Stimulated activated CD4-positive, alpha-beta T cell treated with anti-CD3 and anti-CD28 coated beads, Interleukin-15, amount 100 ng/mL, for 24 hours (primary cell): ENCODE results near the gene WNT7B.
A peak's percentile ranks its signal among the peaks of the same experiment; 100 is the strongest.

ENCODE experiments used
- DNase-seq: peaks from one replicate; pipeline ENCODE4 v3.0.0-alpha.2; 2020

The WNT7B gene

DNA sequence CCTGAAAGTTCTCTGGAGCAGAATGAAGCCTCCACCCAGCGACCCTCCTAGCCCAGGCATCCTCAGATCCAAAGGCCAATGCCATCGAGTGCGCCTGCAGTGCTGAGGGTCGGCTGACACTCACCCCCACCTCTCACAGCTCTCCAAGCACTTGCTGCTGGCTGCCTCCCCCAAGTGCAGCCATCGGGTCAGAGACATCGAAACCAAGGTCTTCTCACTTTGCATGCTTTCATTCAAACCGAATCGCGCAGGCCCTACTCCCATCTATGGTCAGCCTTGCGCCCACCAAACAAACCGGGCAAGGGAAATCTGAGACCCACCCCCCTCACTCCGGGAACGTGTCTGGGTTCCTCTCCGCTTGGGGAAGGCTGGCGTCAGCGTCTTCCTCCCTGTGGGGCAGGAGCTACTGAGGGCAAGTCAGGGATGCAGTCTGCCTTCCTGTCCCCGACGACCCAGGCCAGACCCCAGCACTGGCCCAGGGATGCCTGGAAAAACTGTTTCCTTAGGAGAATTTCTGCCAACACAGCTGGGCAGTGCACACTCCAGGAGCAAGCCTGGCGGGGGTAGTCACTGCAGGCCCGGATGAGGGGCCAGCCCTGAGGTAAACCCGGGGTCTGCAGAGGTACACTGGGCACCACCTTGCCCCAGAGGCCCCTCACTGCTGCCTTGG, 7.0 kb downstream of the WNT7B start:
- no peak for DNase-seq

GRCh38 chr22:45969414-45969799, 7.6 kb downstream of the WNT7B start:
- DNase-seq: no peak

DNA sequence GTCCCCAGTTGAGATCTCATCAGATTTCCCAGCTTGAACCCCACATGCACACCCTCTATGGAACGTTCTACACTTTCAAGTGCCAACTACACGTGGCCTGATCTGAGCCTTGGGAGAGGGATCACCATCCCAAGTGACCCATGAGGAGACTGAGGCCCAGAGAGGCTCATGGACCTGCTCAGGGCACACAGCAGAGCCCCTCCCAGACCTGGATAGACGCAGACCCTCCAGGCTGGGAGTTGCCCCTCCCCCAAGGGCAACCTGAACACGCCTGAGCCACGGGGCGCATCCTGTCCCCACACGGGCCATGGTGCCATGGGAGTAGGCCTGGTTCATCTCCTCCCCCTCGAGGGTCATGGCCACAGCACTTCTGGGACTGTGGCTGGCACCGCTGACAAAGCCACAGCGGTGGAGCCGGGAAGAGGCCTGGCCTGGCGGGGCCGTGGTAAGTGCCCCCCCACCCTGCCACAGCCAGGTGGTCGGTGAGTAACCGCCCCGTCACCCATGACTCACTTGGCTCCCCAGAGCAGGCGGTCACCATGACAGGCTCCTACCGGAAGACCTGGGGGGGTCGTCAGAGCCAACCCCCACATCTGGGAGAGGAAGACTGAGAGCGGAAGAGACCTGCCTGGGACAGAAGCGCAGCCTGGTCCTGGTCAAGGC, 8.1 kb downstream of the WNT7B start:
- DNase-seq: peak; percentile 26

DNA sequence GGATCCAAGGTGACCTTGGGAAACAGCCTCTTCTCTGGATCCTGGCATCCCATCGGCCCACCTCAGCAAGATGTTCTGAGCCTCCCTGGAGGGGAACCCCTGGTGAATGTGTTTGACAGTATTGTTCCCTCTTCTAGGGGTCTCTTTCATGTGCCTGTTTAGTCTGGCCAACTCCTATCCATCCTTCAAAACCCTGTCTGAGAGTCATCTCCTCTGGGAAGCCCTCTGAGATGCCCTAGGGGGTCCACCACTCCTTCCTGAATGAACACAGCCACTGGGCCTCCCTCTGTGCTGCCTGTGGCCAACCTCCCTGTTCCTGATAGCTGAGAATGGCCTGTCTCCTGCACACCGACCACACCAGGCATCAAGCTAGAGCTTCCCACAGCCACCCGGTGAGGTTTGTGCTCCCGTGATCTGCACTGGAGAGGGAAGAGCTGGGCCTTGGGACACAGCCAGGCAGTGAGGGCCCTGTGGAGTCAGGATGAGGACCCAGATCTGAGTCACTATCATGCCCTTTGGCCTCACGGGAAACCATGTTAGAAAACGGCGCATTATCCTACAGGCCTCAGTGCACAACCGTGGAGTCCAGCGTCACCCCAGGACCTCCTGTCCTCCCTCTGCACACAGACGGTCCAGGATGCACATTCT, 8.8 kb downstream of the WNT7B start:
- DNase-seq: no peak

- no peak for DNase-seq
Measured at GRCh38 chr22:45966895-45967365, 10.0 kb downstream of the WNT7B start.

DNA sequence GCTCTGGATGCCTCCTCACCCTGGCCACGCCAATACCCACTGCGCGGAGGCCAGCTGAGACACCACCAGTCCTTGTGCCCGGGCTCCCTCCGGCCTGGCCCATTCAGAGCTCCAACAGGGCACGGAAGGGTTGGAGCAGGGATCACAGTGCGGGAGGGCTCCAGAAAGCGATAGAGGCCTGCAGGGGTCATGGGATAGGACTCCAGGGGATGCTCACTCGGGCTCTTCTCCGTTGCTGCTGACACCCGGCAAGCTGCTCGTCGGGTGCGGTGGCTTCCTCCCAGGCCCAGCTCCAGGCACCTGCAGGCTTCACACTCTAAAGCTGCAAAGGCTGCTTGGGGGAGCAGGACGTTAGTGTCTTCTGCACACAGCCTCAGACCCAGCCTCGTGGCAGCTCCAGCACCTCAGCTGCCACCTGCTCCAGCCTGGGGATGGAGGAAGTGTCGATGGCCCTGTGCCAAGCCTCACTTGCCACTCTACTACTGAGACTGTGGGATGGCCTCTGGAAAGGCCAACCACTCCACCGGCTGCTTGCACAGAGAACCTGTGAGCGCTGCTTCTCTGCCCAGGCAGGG, 10.6 kb downstream of the WNT7B start:
- no peak for DNase-seq

GRCh38 chr22:45965563-45965962, 11.4 kb downstream of the WNT7B start:
- no peak for DNase-seq

- DNase-seq: no peak
Measured at GRCh38 chr22:45964926-45965527, 11.9 kb downstream of the WNT7B start.

- DNase-seq: no peak
Measured at GRCh38 chr22:45964372-45964771, 12.6 kb downstream of the WNT7B start.

DNA sequence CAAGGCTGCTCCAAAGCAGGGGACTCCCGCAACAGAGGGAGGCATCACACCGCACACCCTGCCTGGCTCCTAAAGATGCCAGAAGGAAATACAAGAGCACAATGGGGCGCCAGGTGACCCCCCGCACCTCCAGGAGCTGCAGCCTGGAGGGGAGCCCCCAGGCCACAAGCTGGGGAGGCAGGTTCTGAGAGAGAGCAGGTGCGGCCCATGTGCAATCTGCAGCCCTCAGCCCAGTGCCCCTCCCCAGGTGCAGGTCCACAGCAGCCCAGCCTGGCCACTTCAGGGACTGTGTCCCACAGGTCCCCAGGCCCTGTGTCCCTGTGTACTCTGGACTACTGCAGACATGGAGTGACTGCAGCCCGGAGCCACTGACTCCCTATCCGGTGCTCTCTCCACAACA, 13.1 kb downstream of the WNT7B start:
- DNase-seq: no peak

GRCh38 chr22:45962756-45963324, 14.1 kb downstream of the WNT7B start:
- no peak for DNase-seq

DNA sequence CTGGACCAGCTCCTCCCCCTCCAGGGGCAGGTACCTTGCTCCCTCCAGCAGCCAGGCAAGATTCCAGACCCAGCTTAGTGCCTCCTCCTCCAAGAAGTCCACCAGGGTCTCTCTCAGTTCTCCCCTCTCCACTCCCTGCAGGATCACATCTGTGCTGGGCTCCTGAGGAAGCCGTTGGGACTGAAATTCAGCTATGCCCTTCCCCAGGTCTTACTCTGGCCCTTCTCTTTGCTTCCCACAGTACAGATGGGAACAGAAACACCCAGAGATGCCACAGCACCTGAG, 14.6 kb downstream of the WNT7B start:
- DNase-seq: no peak

- DNase-seq: no peak
Measured at GRCh38 chr22:45961679-45962433, 15.1 kb downstream of the WNT7B start.

GRCh38 chr22:45960477-45961386, 16.2 kb downstream of the WNT7B start:
- DNase-seq: no peak

- DNase-seq: no peak
Measured at GRCh38 chr22:45959719-45960476, 17.1 kb downstream of the WNT7B start.

- no peak for DNase-seq
Measured at GRCh38 chr22:45958971-45959370, 18.0 kb downstream of the WNT7B start.

GRCh38 chr22:45957826-45958225, 19.1 kb downstream of the WNT7B start:
- no peak for DNase-seq

DNA sequence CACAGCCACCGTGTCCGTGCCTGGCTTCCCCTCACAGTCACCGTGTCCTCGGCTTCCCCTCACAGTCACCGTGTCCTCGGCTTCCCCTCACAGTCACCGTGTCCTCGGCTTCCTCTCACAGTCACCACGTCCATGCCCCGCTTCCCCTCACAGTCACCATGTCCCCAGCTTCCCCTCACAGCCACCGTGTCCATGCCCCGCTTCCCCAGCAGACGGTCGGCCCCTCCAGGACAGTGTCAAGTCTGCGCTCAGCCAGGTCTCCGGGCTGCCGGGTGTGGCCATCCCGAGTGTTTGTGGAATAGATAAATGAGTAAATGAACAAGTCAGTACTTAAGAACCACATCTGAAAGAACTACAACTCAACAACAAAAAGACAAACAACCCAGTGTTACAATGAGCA, 23.8 kb downstream of the WNT7B start:
- DNase-seq: no peak

DNA sequence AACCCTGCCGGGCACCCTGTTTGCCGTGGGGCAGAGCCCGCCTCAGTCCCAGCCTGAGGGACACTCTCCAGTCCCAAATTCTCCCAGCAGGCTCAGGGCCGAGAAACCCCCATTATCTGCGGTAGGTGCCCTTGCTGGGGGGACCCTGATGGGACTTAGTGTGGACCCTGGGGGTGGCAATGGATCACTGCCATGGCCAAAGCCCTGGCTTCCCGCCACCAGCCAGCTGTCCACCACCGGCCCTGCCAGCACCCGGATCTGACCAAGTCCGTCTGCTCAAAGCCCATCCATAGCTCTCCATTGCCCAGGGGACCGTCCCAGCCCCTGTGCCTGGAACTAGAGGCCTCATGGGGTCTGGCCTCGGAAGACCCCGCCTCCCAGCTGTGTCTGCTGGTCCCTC, 24.4 kb downstream of the WNT7B start:
- no peak for DNase-seq

DNA sequence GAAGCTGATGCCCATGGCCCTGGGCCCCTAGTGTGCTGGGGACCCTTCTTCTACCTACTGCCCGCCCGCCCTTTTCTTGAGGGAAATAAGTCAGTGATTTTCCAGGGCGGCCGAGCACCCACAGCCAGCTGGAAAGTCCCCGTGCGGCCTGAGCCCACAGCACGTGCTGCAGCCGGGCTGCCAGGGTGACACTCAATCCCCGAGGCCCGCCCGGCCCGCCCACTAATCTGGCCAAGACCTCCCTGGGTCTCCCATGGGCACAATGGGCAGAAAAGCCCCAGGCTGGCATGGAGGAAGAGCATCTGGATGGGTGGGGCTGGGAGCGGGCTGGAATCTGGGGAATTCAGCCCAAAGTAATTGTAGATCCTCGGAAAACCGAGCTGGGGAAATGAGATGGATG, 24.8 kb downstream of the WNT7B start:
- DNase-seq: no peak

DNA sequence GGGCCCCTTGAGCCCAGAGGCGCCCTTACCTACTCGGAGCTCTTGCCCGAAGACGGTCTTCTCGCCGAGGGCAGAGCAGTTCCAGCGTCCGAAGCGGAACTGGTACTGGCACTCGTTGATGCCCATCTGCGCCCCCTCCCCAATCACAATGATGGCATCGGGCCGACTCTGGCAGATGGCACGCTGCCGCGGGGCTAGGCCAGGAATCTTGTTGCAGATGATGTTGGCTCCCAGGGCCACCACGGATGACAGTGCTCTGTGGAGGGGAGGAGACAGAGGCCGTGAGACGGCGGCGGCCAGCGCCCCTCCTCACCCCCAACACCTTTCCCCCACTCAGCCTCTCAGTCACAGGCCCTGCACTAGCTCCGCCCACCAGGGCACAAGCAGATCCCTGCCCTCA, 27.1 kb downstream of the WNT7B start:
- DNase-seq: no peak
